Esophagus muscularis mucosa (tissue), 4 donors: ENCODE data around the gene ELP2. TPM values are rescaled to one million over a fixed set of nuclear protein-coding genes. Genes with fewer than 3 reads are reported as not detected.
A peak's percentile ranks its signal among the peaks of the same experiment; 100 is the strongest.

Experiments
- DNase-seq: peaks from one replicate; pipeline ENCODE4 v3.0.0-alpha.2; 2017; ENCODE audit errors: extremely low spot score
- H3K27ac ChIP-seq, 4 donors: fragments of 200-600 bp; sonication (generic); replicated peaks in 1 of 4; 1 replicate in 3 of 4; 2 replicates in 1 of 4; pipeline ENCODE4 v1.5.1; 2016 to 2019; ENCODE audit warnings: mild to moderate bottlenecking in 1 of 4
- H3K27me3 ChIP-seq, 4 donors: fragments of 200-600 bp; sonication (generic); one replicate each; pipeline versions ENCODE4 v1.5.1 to v1.6.0; 2016 to 2019
- H3K36me3 ChIP-seq, 4 donors: fragments of 200-600 bp; sonication (generic); one replicate each; pipeline ENCODE4 v1.5.1; 2016 to 2019
- H3K4me1 ChIP-seq, 4 donors: fragments of 200-600 bp; sonication (generic); one replicate each; pipeline ENCODE4 v1.5.1; 2016 to 2019
- H3K4me3 ChIP-seq, 4 donors: fragments of 200-600 bp; sonication (generic); 1 replicate in 2 of 4; 2 replicates in 2 of 4; pipeline ENCODE4 v1.5.1; 2016 to 2019; ENCODE audit warnings: mild to moderate bottlenecking in 4 of 4, moderate library complexity in 1 of 4
- H3K9me3 ChIP-seq, 4 donors: fragments of 200-600 bp; sonication (generic); 1 replicate in 3 of 4; 2 replicates in 1 of 4; pipeline ENCODE4 v1.5.1; 2016 to 2019
- EP300 ChIP-seq: sonication (generic); formaldehyde crosslinking; IDR thresholded peaks from one replicate; pipeline ENCODE4 v1.6.1; 2017; ENCODE audit warnings: antibody characterized with exemption
- POLR2A ChIP-seq: fragments of 450-650 bp; IDR thresholded peaks from one replicate; pipeline ENCODE4 v1.6.1; 2017; ENCODE audit warnings: antibody characterized with exemption, moderate library complexity, mild to moderate bottlenecking, low read depth
- POLR2AphosphoS5 ChIP-seq, 2 donors: sonication (generic); formaldehyde crosslinking; IDR thresholded peaks; one replicate each; pipeline ENCODE4 v1.6.1; 2017; ENCODE audit warnings: antibody characterized with exemption in 2 of 2
- WGBS: methylation state at CpG from one replicate; pipeline ENCODE4 v1.1.5; 2018; 5-methylcytosine and 5-hydroxymethylcytosine counted together
- intact Hi-C: fragments of 100-400 bp; cut with DNase I; formaldehyde crosslinking; loops from one replicate; pipeline ENCODE4 v1.15.1; 2023
- total RNA-seq, 4 donors: library from RNA; depleted of rRNA; stranded (reverse); fragments of >200 nt; gene quantifications; one replicate each; pipeline versions ENCODE4 v1.1.0 to v1.2.1, GENCODE V29; 2016
- TF ChIP-seq, protein P1 (sequence below), 3 experiments: fragments of 200-600 bp in 2 of 3; fragments of 450-650 bp in 1 of 3; sonication (generic) in 2 of 3; IDR thresholded peaks; one replicate each; pipeline ENCODE4 v1.5.1; 2017 to 2019; ENCODE audit warnings: antibody characterized with exemption in 3 of 3, mild to moderate bottlenecking in 2 of 3, moderate library complexity in 1 of 3

ELP2 gene
- total RNA-seq, 4 donors from 2014 or later = 43.4 to 63.1 (median 48.2) TPM

DNA sequence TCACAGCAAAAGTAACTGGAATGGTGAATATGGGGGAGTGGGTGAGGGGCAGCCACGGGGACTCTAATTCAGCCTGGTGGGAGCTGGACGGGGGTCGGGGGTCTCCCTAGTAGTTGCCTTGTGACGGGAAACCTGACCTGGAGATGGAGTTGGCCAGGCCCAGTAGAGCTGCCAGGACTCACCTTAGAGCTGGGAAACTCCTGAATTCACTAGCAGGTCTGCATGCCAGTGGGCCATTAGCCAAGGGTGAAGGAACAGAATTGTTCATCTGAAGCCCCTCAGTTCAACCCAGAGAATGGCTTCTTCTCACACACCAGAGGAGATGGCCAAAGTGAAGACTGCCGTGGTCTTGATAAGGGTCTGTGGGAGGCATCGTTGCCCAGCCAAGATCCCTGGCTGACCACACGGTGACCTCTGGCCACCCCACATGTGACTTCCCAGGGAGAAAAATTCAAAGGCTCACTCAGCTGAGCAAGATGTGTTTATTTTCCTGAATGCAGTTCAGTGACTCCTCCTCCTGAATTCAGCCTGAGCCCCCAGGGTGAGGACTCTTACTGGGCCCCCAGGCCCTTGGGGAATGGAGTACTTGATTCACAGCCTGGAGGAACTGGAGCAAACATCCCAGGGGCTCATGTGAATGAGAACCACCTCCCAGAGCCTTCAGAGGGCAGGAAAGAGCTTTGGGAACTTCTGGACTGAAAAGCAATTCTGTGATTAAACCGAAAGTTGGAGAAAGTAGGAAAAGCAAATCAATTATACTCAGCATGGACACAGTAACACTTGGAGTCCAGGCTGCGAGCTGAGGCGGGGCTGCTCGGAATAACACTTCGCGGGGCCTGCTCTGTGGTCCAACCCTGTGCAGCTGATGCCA, 82.8 kb downstream of the ELP2 start:
- WGBS = 64% methylated on average over 12 of the region's 13 CpGs
- DNase-seq = peak; percentile 90
- Histone ChIP-seq H3K9me3 (peaks cover 0 to 8% (median 0%) of the 10 kb centered on the region in 4 donors), H3K27ac (peak overlapping the region in 3 of 4 donors; percentile 16 to 50 (median 31)), H3K27me3 (no peaks in the 10 kb centered on the region), H3K4me3 (peak overlapping the region in 2 of 4 donors; percentile 9 to 12), H3K4me1 (peaks cover 3 to 17% (median 15%) of the 10 kb centered on the region in 4 donors), H3K36me3 (no peaks in the 10 kb centered on the region)
- intact Hi-C loops = no loop called here
- TF ChIP-seq POLR2AphosphoS5 (IDR thresholded peaks at IDR 0.05) = no peak
- TF ChIP-seq, protein P1, sequence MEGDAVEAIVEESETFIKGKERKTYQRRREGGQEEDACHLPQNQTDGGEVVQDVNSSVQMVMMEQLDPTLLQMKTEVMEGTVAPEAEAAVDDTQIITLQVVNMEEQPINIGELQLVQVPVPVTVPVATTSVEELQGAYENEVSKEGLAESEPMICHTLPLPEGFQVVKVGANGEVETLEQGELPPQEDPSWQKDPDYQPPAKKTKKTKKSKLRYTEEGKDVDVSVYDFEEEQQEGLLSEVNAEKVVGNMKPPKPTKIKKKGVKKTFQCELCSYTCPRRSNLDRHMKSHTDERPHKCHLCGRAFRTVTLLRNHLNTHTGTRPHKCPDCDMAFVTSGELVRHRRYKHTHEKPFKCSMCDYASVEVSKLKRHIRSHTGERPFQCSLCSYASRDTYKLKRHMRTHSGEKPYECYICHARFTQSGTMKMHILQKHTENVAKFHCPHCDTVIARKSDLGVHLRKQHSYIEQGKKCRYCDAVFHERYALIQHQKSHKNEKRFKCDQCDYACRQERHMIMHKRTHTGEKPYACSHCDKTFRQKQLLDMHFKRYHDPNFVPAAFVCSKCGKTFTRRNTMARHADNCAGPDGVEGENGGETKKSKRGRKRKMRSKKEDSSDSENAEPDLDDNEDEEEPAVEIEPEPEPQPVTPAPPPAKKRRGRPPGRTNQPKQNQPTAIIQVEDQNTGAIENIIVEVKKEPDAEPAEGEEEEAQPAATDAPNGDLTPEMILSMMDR (IDR thresholded peaks at IDR 0.05) = peak in 1 of 3 experiments; percentile 13

DNA sequence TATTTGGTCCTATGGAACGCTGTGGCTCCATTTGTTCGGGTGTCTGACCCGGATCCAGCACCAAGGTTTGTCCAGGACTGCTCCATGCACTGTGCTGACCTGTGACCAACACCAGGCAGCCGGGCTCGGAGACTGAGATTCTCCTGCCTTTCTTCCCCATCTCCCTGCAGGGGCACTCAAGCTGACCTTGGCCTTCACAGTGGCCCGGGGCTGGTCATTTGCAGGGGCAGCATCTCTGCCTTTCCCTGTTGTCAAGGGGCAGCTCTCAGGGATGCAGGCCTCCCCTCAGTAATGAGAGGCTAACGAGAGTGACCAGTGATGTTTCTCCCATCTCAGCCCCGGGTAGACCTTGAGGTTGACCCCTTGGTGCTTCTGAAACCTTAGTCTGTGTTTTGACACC, 85.1 kb downstream of the ELP2 start:
- no peak overlapping the region for H3K4me3 ChIP-seq
- no peaks in the 10 kb centered on the region for H3K36me3 ChIP-seq
- DNase-seq = no peak
- WGBS = 94% methylated on average over 7 of the region's 8 CpGs
- no peak overlapping the region for H3K27ac ChIP-seq
- H3K9me3 ChIP-seq = no peaks in the 10 kb centered on the region
- intact Hi-C loops = no loop called here
- no peak for TF ChIP-seq POLR2AphosphoS5 (IDR thresholded peaks at IDR 0.05)
- no peak for TF ChIP-seq POLR2A
- TF ChIP-seq EP300 = no peak
- TF ChIP-seq, protein P1 (IDR thresholded peaks at IDR 0.05) = no peak
- H3K27me3 ChIP-seq = no peaks in the 10 kb centered on the region
- peaks cover 3 to 17% (median 15%) of the 10 kb centered on the region in 4 donors for H3K4me1 ChIP-seq

DNA sequence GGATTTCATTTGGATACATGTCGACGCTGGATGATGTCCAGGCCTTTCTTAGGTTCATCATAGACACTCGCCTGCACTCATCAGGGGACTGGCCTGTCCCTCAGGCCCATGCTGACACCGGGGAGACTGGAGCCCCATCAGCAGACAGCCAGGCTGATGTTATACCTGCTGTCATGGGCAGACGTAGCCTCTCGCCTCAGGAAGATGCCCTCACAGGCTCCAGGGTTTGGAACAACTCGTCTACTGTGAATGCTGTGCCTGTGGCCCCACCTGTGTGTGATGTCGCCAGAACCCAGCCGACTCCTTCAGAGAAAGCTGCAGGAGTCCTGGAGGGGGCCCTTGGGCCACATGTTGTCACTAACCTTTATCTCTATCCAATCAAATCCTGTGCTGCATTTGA, 85.9 kb downstream of the ELP2 start:
- TF ChIP-seq, protein P1 (IDR thresholded peaks at IDR 0.05) = no peak
- TF ChIP-seq EP300 (no peak), POLR2A (no peak)
- 81% methylated on average over 7 of the region's 9 CpGs for WGBS
- peaks cover 3 to 17% (median 15%) of the 10 kb centered on the region in 4 donors for H3K4me1 ChIP-seq
- no peak for DNase-seq
- no peak overlapping the region for H3K4me3 ChIP-seq
- intact Hi-C loops = no loop called here
- no peak overlapping the region for H3K27ac ChIP-seq
- no peaks in the 10 kb centered on the region for H3K27me3 ChIP-seq
- no peaks in the 10 kb centered on the region for H3K9me3 ChIP-seq
- no peaks in the 10 kb centered on the region for H3K36me3 ChIP-seq

DNA sequence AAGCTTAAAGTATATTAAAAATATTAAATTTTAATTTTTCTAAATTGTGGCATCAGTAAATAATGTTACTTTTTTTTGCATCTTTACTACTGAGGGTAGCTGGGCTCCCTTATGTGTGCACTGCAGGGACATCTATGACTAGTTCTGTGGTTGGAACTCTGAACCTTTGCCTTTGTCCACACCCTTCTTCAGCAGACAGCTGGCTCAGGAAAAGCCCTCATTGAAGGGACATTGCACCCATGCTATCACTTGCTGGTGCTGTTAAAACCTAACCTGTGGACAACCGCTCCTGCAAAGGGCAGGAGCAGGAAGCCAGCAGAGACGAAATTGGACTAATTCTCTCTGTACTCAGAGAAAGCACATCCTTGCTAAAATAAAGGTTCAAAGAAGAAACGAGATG, 87.6 kb downstream of the ELP2 start:
- intact Hi-C loops = no loop called here
- TF ChIP-seq POLR2AphosphoS5 (IDR thresholded peaks at IDR 0.05) = no peak
- Histone ChIP-seq H3K4me3 (no peak overlapping the region), H3K27ac (no peak overlapping the region), H3K4me1 (peaks cover 3 to 13% (median 12%) of the 10 kb centered on the region in 4 donors), H3K36me3 (no peaks in the 10 kb centered on the region), H3K9me3 (no peaks in the 10 kb centered on the region), H3K27me3 (no peaks in the 10 kb centered on the region)
- DNase-seq = no peak
- 98% methylated on average over 3 of the region's 3 CpGs for WGBS

DNA sequence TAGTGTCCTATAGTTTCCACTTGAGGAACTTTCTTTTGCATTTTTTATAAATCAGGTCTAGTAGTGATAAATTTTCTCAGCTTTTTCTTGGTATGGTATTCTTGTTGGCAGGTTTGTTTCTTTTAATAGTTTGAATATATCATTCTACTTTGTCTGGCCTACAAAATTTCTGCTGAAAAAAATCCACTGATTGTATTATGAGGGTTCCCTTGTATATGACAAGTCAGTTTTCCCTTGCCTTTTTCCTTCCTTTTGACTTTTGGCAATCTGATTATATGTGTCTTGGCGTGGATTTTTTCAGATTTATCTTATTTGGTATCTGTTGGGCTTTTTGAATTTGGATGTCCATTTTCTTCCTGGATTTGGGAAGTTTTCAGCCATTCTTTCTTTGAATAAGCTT, 99.5 kb downstream of the ELP2 start:
- no peak overlapping the region for H3K4me3 ChIP-seq
- intact Hi-C loops = no loop called here
- H3K36me3 ChIP-seq = no peaks in the 10 kb centered on the region
- peaks cover 0 to 33% (median 24%) of the 10 kb centered on the region in 4 donors for H3K9me3 ChIP-seq
- TF ChIP-seq POLR2AphosphoS5 (IDR thresholded peaks at IDR 0.05) = no peak
- TF ChIP-seq, protein P1 (IDR thresholded peaks at IDR 0.05) = no peak
- TF ChIP-seq EP300 = no peak
- TF ChIP-seq POLR2A = no peak
- H3K4me1 ChIP-seq = no peaks in the 10 kb centered on the region
- H3K27me3 ChIP-seq = no peaks in the 10 kb centered on the region
- H3K27ac ChIP-seq = no peak overlapping the region
- no peak for DNase-seq
- 65% methylated on average over 1 of the region's 1 CpG for WGBS

Other genes with a start within 250 kb of the ELP2 start
- 10 to 100 TPM; 62.9 to 86.8 (median 77.2) TPM for gene RPRD1A, start 62.3 kb upstream of the ELP2 start, total RNA-seq
- 10 to 100 TPM; 26.6 to 39.1 (median 33.5) TPM for gene SLC39A6, start 559 bp upstream of the ELP2 start, total RNA-seq
- 1 to 10 TPM in 3 of 4 donors, under 1 TPM in 1; 0.98 to 1.7 (median 1.4) TPM for gene MOCOS, start 57.6 kb downstream of the ELP2 start, total RNA-seq
- 10 to 100 TPM; 24.1 to 51.4 (median 33.8) TPM for gene FHOD3, start 167.8 kb downstream of the ELP2 start, total RNA-seq